ENCODE data around the gene SUSD1. TPM values are rescaled to one million over a fixed set of nuclear protein-coding genes. Genes with fewer than 3 reads are reported as not detected.

SUSD1 gene
- total RNA-seq, 3 donors from 2014 or later: 6.4 to 17.3 (median 13.1) TPM

DNA sequence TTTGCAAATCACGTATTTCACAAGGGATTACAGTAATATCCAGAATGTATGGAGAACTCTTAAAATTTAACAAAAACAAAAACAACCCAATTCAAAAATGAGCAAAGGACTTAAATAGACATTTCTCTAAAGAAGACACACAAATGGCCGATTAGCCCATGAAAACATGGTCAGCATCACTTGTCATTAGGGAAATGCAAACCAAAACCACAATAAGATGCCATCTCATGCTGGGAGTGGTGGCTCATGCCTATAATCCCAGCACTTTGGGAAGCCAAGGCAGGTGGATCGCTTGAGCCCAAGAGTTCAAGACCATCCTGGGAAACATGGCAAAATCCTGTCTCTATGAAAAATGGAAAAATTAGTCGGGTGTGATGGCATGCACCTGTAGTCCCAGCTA is 120.2 kb downstream of the SUSD1 start:
- DNase-seq (ENCODE audit: low spot score in 2 of 2): no peak
- TF ChIP-seq POLR2AphosphoS5 (IDR thresholded peaks at IDR 0.05): no peak
- TF ChIP-seq, protein P1, sequence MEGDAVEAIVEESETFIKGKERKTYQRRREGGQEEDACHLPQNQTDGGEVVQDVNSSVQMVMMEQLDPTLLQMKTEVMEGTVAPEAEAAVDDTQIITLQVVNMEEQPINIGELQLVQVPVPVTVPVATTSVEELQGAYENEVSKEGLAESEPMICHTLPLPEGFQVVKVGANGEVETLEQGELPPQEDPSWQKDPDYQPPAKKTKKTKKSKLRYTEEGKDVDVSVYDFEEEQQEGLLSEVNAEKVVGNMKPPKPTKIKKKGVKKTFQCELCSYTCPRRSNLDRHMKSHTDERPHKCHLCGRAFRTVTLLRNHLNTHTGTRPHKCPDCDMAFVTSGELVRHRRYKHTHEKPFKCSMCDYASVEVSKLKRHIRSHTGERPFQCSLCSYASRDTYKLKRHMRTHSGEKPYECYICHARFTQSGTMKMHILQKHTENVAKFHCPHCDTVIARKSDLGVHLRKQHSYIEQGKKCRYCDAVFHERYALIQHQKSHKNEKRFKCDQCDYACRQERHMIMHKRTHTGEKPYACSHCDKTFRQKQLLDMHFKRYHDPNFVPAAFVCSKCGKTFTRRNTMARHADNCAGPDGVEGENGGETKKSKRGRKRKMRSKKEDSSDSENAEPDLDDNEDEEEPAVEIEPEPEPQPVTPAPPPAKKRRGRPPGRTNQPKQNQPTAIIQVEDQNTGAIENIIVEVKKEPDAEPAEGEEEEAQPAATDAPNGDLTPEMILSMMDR (IDR thresholded peaks at IDR 0.05): no peak
- TF ChIP-seq POLR2A (IDR thresholded peaks at IDR 0.05): no peak
- peaks cover 4 to 9% of the 10 kb centered on the region in 2 donors for H3K4me1 ChIP-seq
- no peaks in the 10 kb centered on the region for H3K27me3 ChIP-seq
- no peaks in the 10 kb centered on the region for H3K9me3 ChIP-seq
- intact Hi-C loops (cut with DNase I; ENCODE audit: low total_unique reads): no loop called here
- no peak overlapping the region for H3K27ac ChIP-seq
- H3K36me3 ChIP-seq: no peaks in the 10 kb centered on the region
- no peak overlapping the region for H3K4me3 ChIP-seq

DNA sequence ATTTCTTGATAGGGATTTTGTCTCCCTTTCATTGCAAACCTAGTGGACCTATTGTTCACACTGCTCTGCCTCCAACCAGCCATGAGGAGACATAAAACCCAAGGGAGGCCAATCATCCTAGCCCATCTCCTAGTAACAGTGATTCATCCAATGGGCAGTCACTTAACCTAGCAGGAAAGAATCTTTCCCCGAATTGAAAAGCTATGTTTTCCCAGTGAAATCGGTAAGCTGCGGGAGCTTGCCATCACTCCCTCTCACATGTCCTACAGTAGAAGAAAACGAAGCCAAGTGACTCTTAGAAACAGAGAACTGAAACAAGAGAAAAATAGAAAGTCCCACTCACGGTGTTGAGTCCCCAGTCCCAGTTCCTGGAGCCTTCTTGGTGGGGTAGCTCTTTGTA is 123.3 kb downstream of the SUSD1 start:
- H3K4me3 ChIP-seq: no peak overlapping the region
- intact Hi-C loops (cut with DNase I; ENCODE audit: low total_unique reads): no loop called here
- peaks cover 7 to 9% of the 10 kb centered on the region in 2 donors for H3K4me1 ChIP-seq
- peak overlapping the region in 1 of 2 donors; percentile 26 for H3K27ac ChIP-seq
- TF ChIP-seq, protein P1 (IDR thresholded peaks at IDR 0.05): no peak
- TF ChIP-seq POLR2AphosphoS5 (IDR thresholded peaks at IDR 0.05) (no peak), POLR2A (IDR thresholded peaks at IDR 0.05) (no peak)
- H3K27me3 ChIP-seq: no peaks in the 10 kb centered on the region
- H3K36me3 ChIP-seq: no peaks in the 10 kb centered on the region
- no peak for DNase-seq (ENCODE audit: low spot score in 2 of 2)
- H3K9me3 ChIP-seq: no peaks in the 10 kb centered on the region

DNA sequence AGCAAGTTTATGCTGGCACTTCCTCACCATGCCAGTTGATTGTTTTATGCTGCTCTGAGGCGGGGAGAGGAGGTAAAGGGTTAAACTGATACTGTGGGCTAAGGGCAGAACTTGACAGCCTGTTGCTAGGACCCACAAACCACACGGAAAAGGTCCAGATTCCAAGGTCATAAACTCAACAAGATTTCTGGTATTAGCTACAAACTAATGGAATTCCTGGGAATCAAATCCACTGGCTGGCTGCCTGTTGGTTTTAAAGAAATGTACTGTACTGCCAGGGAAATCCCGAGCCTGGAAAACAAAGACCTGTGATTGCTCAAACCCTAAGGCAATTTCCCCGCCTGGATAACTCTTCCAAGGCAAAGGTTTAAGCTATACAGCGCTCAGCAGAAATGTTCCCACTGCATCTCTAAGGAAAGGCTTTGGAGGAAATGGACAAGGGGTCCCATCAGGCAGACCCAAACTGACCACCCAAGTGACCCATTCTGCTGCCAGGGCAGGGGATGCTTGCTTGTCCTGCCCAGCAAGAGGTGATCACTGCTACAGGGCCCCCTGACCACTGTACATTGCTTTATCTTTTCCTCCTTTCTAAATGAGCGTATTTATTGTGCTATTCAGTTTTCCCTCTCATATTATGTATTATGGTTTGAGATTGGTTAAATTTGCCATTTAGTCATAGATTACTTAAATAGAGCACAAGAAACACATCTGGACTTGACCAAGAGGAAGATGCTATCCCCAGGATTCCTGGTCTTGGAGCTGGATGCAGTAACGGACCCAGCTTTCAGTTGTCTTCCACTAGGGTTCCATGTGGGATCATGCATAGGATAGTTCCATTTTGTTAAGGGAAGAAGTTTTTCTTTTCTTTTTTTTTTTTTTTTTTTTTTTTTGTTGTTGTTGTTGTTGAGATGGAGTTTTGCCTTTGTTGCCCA is 124.3 kb downstream of the SUSD1 start:
- peak in 1 of 2 donors; percentile 51 for DNase-seq (ENCODE audit: low spot score in 2 of 2)
- H3K27ac ChIP-seq: peak overlapping the region in 1 of 2 donors; percentile 84
- no peak overlapping the region for H3K4me3 ChIP-seq
- H3K9me3 ChIP-seq: no peaks in the 10 kb centered on the region
- intact Hi-C loops (cut with DNase I; ENCODE audit: low total_unique reads): no loop called here
- H3K4me1 ChIP-seq: peaks cover 7 to 9% of the 10 kb centered on the region in 2 donors
- TF ChIP-seq POLR2AphosphoS5 (IDR thresholded peaks at IDR 0.05): no peak
- TF ChIP-seq, protein P1 (IDR thresholded peaks at IDR 0.05): no peak
- TF ChIP-seq POLR2A (IDR thresholded peaks at IDR 0.05): no peak
- H3K36me3 ChIP-seq: no peaks in the 10 kb centered on the region
- no peaks in the 10 kb centered on the region for H3K27me3 ChIP-seq

DNA sequence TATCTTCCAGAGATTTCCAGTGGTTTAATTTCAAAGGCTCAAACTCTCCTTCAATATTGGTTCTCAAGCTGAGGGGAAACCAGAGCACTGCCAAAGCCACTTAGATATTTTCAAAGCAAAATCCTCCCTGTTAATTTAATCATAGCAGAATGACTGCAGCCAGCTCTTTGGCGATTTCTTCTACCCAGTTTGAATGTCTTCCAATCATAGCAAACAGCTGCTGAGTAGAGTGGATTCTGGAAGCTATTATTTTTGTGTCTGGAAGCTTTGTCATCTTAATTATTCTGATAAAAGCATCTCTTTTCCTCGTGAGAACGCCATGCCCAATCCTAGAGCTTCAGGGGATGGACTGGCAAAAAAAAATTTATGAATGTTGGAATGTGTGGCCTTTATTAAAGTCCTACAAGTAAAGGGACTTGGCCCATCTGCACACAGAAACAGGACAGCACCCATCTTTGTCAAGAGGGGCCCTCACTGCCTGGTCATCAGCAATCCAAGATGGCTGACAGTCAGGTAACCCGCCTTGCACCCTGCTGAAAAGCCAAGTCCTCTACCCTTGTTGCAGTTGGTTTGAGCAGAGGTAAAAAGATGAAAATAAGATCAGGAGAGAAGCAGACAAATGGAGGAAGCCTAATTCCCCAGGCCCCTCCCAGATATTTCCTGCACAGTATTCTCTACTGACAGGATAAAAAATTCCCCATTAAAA is 125.1 kb downstream of the SUSD1 start:
- TF ChIP-seq, protein P1 (IDR thresholded peaks at IDR 0.05): no peak
- TF ChIP-seq POLR2AphosphoS5 (IDR thresholded peaks at IDR 0.05) (no peak), POLR2A (IDR thresholded peaks at IDR 0.05) (no peak)
- intact Hi-C loops (cut with DNase I; ENCODE audit: low total_unique reads): no loop called here
- no peaks in the 10 kb centered on the region for H3K36me3 ChIP-seq
- H3K27me3 ChIP-seq: no peaks in the 10 kb centered on the region
- peaks cover 7 to 9% of the 10 kb centered on the region in 2 donors for H3K4me1 ChIP-seq
- no peak overlapping the region for H3K4me3 ChIP-seq
- DNase-seq (ENCODE audit: low spot score in 2 of 2): no peak
- H3K27ac ChIP-seq: peak overlapping the region in 1 of 2 donors; percentile 84
- no peaks in the 10 kb centered on the region for H3K9me3 ChIP-seq
